ENCODE results near the gene LIPT1.
A peak's percentile ranks its signal among the peaks of the same experiment; 100 is the strongest.

The LIPT1 gene

GRCh38 chr2:99153921-99154604 lies 704 bp upstream of the LIPT1 start:
- TF ChIP-seq CTCF (IDR thresholded peaks at IDR 0.05; ENCODE audit: low read length, missing control alignments) = no peak
- H3K4me3 ChIP-seq (replicated peaks; ENCODE audit: low read depth, low read length) = peak overlapping the region; percentile 64
- peak; percentile 14 for DNase-seq (ENCODE audit: low read depth)

- no peak for TF ChIP-seq CTCF (IDR thresholded peaks at IDR 0.05; ENCODE audit: low read length, missing control alignments)
- no peak overlapping the region for H3K4me3 ChIP-seq (replicated peaks; ENCODE audit: low read depth, low read length)
- DNase-seq (ENCODE audit: low read depth) = no peak
Observed at GRCh38 chr2:99156891-99157290, 2.1 kb downstream of the LIPT1 start.

- no peak for TF ChIP-seq CTCF (IDR thresholded peaks at IDR 0.05; ENCODE audit: low read length, missing control alignments)
- DNase-seq (ENCODE audit: low read depth) = no peak
- H3K4me3 ChIP-seq (replicated peaks; ENCODE audit: low read depth, low read length) = no peak overlapping the region
Observed at GRCh38 chr2:99158599-99158998, 3.8 kb downstream of the LIPT1 start.

- H3K4me3 ChIP-seq (replicated peaks; ENCODE audit: low read depth, low read length) = no peak overlapping the region
- TF ChIP-seq CTCF (IDR thresholded peaks at IDR 0.05; ENCODE audit: low read length, missing control alignments) = no peak
- no peak for DNase-seq (ENCODE audit: low read depth)
Observed at GRCh38 chr2:99159594-99159993, 4.8 kb downstream of the LIPT1 start.

GRCh38 chr2:99166218-99166617 lies 11.5 kb downstream of the LIPT1 start:
- DNase-seq (ENCODE audit: low read depth) = no peak
- TF ChIP-seq CTCF (IDR thresholded peaks at IDR 0.05; ENCODE audit: low read length, missing control alignments) = no peak
- no peak overlapping the region for H3K4me3 ChIP-seq (replicated peaks; ENCODE audit: low read depth, low read length)

GRCh38 chr2:99169534-99169933 lies 14.8 kb downstream of the LIPT1 start:
- DNase-seq (ENCODE audit: low read depth) = no peak
- no peak for TF ChIP-seq CTCF (IDR thresholded peaks at IDR 0.05; ENCODE audit: low read length, missing control alignments)
- H3K4me3 ChIP-seq (replicated peaks; ENCODE audit: low read depth, low read length) = no peak overlapping the region
